NCI-H748 (cell line): ENCODE results near the gene ILF3.

Experiments
- DNase-seq: peaks from one replicate; lab custom pipeline; 2025; ENCODE audit not compliant: unreplicated experiment; lab: John Stamatoyannopoulos, UW

The ILF3 gene

DNA sequence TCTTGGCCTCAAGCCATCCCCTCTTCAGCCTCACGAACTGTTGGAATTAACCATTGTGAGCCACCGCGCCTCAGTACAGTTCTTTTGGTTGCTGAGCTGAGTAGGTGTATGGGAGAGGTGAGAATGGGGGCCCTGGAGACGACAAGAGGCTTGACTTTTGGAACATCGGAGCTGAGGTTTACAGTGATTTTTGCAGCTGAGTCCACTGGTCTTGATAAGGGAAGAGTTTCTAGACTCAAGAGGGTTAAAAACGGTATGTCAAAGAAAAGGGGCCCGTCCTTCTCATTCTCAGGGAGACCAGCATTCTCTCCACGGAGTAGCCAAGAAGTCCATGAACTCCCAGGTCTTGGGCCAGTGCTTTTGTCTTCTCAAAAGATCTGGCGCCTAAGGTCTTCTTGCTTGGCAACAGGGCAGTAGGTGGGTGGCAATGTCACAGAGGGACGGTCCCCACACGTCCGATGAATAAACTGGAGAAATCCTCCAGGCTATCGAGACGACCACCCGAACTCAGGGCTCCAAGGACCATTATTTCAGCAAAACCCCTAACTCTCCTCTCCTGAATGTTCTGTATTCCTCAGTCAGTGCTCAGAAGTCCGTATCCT is 40.7 kb downstream of the ILF3 start:
- peak; percentile 24 for DNase-seq

DNA sequence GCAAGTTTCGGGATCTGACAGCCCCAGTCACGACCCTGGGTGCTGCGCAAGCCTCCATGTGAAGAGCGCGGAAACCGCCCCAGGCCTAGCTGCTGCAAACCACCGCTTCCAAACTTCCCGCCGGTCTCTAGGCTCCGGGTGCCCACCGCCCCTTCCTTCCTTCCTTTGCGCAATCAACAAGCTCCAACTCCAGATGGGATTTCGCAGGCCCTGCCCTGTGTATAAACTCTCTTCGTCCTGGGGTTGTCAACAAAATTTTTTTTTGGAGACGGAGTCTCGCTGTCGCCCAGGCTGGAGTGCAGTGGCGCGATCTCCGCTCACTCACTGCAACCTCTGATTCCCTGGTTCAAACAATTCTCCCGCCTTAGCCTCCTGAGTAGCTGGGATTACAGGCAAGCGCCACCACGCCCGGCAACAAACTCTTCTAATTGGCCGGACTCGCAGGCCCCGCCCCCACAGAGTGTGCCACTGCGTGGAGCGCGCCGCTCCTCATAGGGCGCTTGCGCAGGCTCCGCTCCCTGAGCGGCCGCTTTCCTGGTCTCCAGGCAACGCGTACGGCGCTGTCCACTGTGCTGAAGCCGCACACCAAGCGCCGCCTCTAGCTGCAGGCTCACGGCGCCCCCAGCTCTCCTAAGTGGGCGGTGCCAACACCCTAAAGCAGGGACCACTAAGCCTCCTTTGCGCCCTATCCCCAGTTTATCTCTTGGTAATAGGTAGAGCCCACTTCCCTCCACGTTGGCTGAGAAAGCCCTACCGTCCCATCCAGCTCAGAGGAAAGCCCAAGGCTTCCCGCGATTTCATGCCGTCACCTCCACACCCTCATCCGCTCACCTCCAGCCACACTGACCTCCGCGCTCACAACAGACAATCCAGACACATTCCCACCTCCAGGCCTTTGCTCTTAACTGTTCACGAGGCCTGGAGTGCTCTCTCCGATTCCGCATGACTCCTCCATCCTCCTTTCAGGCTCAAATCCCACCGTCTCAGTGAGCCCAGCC is 41.6 kb downstream of the ILF3 start:
- peak; percentile 96 for DNase-seq

DNA sequence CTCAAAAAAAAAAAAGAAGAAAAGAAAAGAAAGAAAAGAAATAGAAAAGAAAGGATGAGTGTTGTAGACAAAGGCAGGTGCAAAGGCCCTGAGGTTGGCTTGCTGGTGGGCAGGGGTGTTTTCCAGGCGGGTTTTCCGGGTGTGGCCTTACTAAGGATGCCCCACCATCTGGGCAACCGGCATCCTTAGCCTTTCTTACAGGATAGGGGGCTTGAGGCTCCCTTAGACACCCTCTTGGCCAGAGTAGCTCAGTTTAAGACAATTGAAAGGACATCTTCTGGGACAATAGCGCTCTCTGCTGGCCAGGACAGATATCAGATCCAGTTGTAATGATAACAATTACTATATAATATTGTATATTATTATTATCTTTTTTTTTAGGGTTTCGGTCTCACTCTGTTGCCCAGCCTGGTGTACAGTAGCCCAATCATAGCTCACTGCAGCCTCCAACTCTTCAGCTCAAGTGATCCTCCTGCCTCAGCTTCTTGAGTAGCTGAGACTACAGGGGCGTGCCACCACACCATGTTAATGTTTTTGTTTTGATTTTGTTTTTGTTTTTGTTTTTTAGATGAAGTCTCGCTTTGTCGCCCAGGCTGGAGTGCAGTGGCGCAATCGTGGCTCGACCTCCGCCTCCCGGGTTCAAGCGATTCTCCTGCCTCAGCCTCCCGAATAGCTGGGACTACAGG is 45.6 kb downstream of the ILF3 start:
- DNase-seq, result peak; percentile 63

DNA sequence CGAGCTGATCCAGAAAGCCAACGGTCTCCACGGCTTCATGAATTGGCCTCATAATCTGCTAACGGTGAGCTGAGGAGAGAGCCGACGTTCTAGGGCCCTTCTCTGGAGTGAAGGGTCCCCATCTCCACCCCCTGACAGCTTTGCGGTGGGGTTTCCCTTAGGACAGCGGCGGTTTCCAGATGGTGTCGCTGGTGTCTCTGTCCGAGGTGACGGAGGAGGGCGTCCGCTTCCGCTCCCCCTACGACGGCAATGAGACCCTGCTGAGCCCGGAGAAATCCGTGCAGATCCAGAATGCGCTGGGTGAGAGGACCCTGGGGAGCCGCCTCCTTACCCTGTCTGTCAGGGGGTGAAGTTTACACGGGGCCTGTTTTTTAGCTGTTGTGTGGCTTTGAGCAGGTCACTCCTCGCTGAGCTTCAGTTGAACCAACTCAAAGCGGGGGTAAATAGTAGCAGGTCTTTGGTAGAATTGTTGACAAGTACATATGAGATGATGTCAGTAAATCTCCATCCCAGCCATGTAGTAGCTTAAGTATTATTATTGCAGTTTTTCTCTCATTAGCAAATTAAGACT is 47.9 kb downstream of the ILF3 start:
- peak; percentile 54 for DNase-seq

DNA sequence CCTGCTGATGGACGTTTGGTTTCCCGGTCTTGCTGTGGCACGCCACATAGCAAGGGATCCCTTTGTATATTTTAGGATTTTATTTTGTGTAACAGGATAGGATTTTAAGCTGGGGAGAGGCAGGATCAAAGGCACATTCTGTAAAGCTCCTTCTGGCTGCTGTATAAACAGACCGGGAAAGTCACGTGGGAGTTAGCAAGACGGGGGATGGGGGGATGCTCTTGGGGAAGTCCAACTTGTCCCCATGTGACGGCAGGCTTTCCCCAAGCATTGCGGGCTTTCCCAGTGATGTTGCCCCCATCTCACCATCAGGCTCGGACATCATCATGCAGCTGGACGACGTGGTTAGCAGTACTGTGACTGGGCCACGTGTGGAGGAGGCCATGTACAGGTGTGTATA is 52.8 kb downstream of the ILF3 start:
- no peak for DNase-seq

DNA sequence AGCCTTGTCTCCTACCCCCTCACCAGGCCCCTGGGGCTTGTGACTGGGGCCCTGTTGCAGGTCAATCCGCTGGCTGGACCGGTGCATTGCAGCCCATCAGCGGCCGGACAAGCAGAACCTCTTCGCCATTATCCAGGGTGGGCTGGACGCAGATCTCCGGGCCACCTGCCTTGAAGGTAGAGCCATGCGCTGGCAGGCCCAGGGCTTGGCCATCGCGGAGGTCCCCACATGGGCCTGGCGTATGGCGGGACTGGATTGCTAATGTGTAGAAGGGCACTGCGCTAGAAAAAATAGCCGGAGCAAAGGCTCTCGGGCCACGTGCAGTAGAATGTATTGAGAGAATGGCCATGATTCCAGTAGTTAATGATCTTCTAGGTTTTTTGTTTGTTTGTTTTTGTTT is 53.3 kb downstream of the ILF3 start:
- no peak for DNase-seq

DNA sequence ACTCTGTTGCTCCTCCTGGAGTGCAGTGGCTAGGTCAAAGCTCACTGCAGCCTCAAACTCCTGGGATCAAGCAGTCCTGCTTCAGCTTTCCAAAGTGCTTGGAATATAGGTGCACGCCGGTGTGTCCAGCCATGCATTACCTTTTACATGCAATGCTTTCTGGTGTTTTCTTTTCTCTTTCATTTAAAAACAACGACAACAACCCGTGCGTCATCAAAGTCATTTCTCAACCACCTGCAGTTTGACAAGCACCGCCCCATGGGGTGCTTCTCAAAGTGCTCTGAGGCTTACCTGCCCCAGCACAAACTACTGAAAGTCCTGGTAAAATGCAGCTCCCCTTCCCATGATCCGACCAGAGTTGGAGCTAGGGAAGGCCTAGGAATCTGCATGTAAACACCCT is 54.1 kb downstream of the ILF3 start:
- no peak for DNase-seq

DNA sequence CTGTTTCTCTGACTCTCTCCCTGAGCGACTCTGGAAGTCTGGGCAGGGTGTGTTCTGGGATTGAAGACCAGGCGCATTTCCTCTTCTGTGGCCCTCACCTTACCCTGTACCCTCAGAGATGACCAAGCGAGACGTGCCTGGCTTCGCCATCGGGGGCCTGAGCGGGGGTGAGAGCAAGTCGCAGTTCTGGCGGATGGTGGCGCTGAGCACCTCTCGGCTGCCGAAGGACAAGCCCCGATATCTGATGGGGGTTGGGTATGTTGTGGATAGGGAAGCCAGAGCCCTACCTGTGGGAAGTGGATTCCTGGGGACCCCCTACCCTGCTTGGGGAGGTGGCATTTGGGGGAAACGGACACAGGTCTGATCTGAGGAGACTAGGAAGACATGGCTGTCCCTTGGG is 57.9 kb downstream of the ILF3 start:
- no peak for DNase-seq

DNA sequence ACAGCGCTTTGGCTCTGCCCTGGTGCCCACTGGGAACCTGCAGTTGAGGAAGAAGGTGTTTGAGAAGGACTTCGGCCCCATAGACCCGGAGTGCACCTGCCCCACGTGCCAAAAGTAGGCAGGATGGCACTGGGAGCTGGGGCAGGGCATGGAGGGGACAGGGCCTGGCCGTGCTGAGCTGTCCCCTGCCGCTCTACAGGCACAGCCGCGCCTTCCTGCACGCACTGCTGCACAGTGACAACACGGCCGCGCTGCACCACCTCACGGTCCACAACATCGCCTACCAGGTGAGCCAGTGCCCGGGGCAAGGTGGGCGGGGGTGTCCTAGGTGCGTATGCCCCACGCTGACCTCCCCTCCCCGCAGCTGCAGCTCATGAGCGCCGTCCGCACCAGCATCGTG is 58.6 kb downstream of the ILF3 start:
- no peak for DNase-seq

DNA sequence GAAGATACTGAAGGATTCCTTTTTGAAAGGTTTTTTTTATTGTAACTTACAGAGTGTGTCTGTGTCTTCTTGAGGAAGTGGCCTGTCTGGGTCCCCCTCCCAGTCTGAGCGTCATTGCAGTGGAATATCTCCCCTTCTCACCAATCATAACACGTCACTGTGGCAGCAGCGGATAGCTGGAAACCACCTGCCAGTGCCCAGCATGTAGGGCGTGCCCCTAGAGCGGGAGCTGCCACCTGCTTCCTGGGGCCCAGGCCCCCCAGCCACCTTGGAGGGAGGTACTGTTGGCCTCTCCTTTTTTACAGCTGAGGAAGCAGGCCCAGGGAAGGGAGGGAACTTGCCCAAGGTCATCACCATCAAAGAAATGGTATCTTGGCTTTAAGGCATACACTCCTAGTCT is 59.2 kb downstream of the ILF3 start:
- DNase-seq, result no peak

DNA sequence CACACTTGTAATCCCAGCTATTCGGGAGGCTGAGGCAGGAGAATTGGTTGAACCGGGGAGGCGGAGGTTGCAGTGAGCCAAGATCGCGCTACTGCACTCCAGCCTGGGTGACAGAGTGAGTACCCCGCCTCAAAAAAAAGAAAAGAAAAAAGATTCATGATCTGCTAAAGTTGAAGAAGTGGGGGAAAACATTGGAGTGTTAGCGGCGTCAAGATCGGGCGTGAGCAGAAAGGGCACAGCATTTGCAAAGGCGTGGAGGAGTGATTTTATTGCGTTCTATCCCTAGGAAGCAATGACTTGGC is 62.9 kb downstream of the ILF3 start:
- no peak for DNase-seq

DNA sequence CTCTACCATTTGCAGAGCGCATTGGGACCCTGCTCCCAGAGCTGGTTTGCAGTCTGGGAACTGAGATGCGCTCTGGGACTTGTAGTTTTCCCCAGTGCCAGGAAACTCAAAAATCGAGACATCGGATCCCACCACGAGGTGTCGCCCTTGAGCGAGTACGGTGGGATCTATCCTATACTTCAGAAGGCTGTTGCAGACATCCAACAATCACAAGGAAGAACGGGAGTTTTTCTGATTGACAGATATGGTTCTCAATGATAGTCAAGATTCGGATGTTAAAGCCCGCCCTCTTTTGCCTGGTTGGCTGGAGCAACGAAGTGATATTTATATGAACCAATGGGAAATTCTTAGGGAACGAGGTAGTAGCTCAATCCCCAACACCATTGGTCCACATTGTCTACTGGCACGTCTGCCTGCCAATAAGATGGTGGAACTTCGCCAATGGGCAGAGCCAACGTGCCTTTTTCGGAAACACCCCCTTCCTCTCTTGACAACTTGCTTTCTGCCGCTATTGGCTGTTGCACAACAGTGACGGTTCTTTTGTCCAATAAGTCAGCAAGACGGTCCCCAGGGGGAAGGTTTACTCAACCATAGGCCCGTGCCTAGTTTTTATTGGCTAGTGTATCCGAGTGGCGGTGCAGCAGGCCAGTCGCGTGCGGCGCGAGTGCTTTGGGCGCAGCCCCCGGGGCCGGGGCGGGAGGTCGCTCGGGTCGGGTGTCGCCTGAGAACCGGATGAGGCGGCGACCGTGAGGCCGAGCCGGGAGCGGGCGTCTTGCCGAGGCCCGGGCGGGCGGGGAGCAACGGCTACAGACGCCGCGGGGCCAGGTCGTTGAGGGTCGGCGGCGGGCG is 63.4 kb downstream of the ILF3 start, which contains the start of gene DNM2:
TSS of gene DNM2 (plus strand) at position 724 of the 849 bp plus-strand sequence. CDS start 164 bp downstream, outside the sequence.
- peak; percentile 99 for DNase-seq

DNA sequence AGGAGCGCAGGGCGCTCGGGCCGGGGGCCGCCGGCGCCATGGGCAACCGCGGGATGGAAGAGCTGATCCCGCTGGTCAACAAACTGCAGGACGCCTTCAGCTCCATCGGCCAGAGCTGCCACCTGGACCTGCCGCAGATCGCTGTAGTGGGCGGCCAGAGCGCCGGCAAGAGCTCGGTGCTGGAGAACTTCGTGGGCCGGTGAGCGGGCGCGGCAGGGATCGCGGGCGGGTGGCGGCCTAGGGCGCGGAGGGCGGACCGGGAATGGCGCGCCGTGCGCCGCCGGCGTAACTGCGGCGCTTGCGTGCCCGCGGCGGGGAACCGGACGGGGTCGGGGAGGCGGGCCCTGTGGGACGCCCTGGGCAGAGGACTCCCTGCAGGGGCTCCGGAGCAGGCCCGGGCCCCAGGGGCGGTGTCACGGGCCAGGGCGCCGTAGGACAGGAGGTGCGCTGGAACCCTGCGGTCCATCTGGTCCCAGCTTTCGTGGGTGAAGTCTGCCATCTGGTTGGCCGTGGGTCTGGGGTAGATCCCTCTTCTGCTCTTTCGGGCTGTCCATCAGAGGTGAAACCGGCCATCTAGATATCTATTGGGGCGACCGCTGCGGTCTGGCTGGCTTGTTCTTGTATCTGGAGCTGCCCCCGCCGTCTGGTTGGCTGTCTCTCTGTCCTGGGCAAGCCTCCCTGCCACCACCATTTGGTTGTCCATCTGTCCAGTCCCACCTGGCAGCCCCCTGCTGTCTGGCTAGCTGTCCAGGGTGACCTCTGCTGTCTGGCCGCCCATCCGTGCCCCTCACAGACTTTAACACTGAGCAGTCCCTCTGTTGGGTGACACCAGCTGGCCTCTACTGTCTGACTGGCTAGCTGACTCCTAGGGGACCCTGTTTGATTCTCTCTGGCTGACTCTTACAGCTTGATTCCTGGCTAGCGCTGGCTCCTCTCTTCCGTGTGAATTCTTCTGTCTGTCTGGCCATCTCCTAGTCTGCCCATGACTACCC is 64.4 kb downstream of the ILF3 start:
- peak; percentile 44 for DNase-seq

DNA sequence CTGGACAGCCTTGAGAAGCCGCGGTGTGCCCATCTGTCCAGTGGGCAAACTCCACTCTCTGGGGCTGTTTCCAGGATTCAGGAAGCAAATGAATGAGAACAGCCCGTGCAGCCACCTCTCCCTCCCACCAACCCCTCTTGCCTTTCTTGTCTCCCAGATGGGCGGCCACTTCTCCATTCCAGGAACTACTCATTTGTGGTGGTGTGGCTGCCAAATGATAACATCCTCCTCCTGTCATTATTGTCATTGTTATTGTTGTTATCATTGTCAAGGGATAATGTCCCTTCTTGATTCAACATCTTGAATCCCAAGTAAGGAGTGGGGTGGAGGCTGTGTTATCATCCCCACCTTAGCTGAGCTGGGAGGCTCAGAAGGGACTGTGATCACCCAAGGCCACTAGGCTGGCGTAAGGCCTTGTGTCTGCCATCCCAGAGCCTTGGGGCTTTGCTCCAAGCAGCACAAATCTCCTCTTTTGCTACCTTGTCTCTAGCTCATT is 65.4 kb downstream of the ILF3 start:
- DNase-seq, result no peak

DNA sequence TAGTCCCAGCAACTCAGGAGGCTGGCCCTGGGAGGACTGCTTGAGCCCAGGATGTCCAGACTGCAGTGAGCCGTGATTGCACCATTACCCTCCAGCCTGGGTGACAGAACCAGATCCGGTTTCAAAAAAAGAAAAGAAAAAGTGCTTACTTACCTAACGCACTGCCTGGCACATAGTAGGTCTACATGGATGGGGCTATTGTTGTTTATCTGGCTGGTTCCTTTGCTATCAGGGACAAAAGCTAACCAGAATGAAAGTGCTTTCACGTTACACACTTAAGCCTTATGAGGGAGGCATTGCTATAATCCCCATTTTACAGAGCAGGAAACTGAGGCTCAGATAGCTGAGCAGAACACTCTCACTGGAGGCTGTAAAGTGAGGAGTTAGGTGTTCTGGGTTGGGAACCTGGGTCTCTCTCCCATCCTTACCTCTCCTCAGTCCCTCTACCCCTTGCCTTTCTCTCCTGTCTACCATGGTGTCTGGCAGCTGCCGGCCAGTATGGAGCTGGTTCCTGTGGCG is 66.5 kb downstream of the ILF3 start:
- no peak for DNase-seq

DNA sequence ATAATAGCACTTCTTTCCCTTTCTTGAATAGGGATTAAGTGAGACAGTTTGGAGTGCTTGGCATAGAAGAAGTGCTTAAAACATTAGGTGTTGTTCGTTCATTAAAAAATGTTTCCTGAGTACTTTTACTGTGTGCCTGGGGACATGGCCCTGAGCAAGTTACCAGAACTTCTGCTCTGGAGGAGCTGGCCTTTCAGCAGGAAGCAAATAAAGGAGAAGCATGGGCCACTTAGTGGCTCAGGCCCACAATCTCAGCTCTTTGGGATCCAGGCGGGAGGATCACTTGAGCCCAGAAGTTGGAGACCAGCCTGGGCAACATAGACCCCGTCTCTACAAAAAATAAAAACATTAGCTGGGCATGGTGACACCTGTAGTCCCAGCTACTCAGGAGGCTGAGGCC is 69.4 kb downstream of the ILF3 start:
- DNase-seq, result no peak

DNA sequence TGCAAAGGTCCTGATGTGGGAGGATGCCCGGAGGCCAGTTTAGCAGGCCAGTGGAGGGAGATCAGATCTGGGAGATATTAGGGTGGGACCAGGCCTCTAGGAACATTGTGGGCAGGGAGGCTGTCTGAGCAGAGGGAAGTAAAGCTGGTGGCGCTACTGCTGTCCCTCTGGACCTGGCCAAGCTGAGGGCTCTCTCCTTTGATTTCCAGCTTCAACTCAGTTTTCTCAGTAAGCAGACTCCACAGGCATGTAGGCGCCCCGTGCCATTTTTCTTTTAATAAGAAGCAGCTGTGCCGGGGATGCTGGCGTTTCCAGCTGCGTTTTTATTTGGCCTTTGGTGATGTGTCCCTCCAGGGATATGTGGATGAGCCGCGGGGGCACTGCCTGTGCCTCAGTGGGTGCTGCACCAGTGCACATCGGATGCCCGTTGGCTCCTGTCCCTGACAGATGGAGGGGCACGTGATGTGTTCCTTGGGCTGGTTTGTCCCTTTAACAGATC is 70.5 kb downstream of the ILF3 start:
- DNase-seq, result no peak

DNA sequence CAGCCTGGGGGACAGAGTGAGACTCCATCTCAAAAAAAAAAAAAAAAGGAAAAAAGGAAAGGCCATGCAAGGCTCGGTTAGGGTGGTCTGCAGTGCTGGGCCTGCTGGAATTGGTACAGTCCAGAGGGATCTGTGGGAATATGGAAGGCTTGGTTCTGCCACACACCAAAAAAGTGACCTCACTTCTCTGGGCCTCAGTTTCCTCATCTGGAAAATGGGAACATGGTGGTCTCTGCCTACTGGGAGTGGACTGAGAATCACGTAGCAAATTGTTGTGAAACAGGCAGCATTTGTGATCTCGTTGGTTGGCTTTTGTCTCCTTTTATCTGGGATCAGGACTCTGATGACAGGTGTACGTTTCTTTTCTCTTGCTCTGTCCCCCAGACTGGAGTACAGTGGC is 71.3 kb downstream of the ILF3 start:
- no peak for DNase-seq

DNA sequence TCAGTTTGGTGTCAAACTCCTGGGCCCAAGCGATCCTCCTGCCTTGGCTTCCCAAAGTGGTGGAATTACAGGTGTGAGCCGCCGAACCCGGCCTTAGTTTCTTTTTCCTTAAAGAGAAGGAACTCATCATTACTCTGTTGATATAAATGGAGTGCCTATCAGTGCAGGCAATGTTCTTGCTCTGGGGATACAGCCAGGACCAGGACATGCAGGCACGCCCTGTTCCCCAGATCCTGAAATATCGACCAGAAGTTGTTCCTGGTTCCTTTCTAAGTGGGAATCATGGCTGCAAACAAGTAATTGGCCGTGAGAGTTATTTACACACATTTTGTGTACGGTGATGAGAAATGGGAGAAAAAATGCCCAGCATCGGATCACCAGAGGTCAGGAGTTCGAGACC is 72.1 kb downstream of the ILF3 start:
- DNase-seq, result no peak
